NB4 (cell line): ENCODE data around the gene BRD8.

Experiments used
- MYC ChIP-seq: IDR thresholded peaks from 2 replicates; pipeline ENCODE4 v1.6.1; 2011; ENCODE audit warnings: low read depth, low read length
- POLR2A ChIP-seq: IDR thresholded peaks from 2 replicates; pipeline ENCODE4 v1.6.1; 2011; ENCODE audit warnings: mild to moderate bottlenecking; ENCODE audit not compliant: insufficient read length; ENCODE audit errors: extremely low read depth
- TF ChIP-seq, protein P1 (sequence below): IDR thresholded peaks from one replicate; pipeline ENCODE4 v1.5.1; 2012; ENCODE audit warnings: low read depth, low read length
- TF ChIP-seq, protein P2 (sequence below): IDR thresholded peaks from 2 replicates; pipeline ENCODE4 v1.6.1; 2011; ENCODE audit warnings: low read depth, low read length

DNA sequence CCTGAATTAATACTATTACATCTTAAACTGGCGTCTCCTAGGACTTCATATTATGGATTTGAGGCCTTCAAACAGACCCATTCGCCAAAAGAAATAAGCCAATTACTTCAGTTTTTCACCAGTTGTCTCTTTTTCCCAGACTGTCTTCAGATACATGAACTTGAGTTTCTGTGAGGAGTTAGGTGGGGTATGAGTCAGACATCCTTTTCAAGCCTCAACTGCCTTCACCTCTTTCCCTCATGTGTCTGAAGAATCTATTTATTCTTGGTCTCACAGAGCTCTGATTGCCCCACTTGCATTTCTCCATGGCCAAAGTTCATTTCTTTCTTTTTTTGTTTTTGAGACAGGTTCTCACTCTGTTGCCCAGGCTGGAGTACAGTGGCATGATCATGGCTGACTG is 82.1 kb downstream of the BRD8 start:
- TF ChIP-seq, protein P1, sequence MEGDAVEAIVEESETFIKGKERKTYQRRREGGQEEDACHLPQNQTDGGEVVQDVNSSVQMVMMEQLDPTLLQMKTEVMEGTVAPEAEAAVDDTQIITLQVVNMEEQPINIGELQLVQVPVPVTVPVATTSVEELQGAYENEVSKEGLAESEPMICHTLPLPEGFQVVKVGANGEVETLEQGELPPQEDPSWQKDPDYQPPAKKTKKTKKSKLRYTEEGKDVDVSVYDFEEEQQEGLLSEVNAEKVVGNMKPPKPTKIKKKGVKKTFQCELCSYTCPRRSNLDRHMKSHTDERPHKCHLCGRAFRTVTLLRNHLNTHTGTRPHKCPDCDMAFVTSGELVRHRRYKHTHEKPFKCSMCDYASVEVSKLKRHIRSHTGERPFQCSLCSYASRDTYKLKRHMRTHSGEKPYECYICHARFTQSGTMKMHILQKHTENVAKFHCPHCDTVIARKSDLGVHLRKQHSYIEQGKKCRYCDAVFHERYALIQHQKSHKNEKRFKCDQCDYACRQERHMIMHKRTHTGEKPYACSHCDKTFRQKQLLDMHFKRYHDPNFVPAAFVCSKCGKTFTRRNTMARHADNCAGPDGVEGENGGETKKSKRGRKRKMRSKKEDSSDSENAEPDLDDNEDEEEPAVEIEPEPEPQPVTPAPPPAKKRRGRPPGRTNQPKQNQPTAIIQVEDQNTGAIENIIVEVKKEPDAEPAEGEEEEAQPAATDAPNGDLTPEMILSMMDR: no peak
- TF ChIP-seq POLR2A (no peak), MYC (no peak)
- TF ChIP-seq, protein P2, sequence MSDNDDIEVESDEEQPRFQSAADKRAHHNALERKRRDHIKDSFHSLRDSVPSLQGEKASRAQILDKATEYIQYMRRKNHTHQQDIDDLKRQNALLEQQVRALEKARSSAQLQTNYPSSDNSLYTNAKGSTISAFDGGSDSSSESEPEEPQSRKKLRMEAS: no peak
